CD4-positive, CD25-positive, alpha-beta regulatory T cell (primary cell): ENCODE measurements around the gene DNAH17. TPM values are rescaled to one million over a fixed set of nuclear protein-coding genes. Genes with fewer than 3 reads are reported as not detected.

ENCODE experiments used
- ATAC-seq, 2 donors: fragments of 150-1000 bp; cut with Tn5 transposase; one replicate each; pipeline ENCODE4 v1.10.0; 2021; ENCODE audit warnings: low read depth in 2 of 2, moderate number of reproducible peaks in 2 of 2, moderate library complexity in 1 of 2
- DNase-seq, 3 donors: peaks; one replicate each; pipeline versions ENCODE4 v3.0.0 to v3.0.0-alpha.2; 2012 to 2022; ENCODE audit warnings: mixed read lengths in 1 of 3
- H3K27ac ChIP-seq: one replicate; pipeline ENCODE4 v1.7.0; 2013; ENCODE audit warnings: mild to moderate bottlenecking, low read length; ENCODE audit not compliant: insufficient read depth, poor library complexity, severe bottlenecking
- H3K27me3 ChIP-seq: one replicate; pipeline ENCODE4 v1.7.0; 2013; ENCODE audit warnings: low read length; ENCODE audit not compliant: control insufficient read depth, insufficient read depth
- H3K36me3 ChIP-seq: one replicate; pipeline ENCODE4 v1.7.0; 2013; ENCODE audit warnings: mild to moderate bottlenecking, low read length, moderate library complexity; ENCODE audit not compliant: control insufficient read depth, insufficient read depth
- H3K4me1 ChIP-seq: 2 replicates; pipeline ENCODE4 v1.7.0; 2013; ENCODE audit warnings: mild to moderate bottlenecking, low read length; ENCODE audit not compliant: insufficient read depth, control insufficient read depth, poor library complexity, severe bottlenecking
- H3K4me3 ChIP-seq: one replicate; pipeline ENCODE4 v1.7.0; 2013; ENCODE audit warnings: low read depth, mild to moderate bottlenecking, low read length, moderate library complexity
- H3K9me3 ChIP-seq, 2 experiments: 1 replicate in 1 of 2; 2 replicates in 1 of 2; pipeline ENCODE4 v1.7.0; 2013; ENCODE audit warnings: low read length in 2 of 2, mild to moderate bottlenecking in 1 of 2, moderate library complexity in 1 of 2; ENCODE audit not compliant: control insufficient read depth in 2 of 2
- H3K27ac Mint-ChIP-seq, 3 donors: one replicate each; pipeline ENCODE4 v1.8.0; 2020 to 2022; ENCODE audit warnings: mild to moderate bottlenecking in 3 of 3, mixed read lengths in 3 of 3, moderate library complexity in 2 of 3
- H3K27me3 Mint-ChIP-seq: one replicate; pipeline ENCODE4 v1.8.0; 2022; ENCODE audit warnings: mild to moderate bottlenecking, mixed read lengths
- H3K36me3 Mint-ChIP-seq: one replicate; pipeline ENCODE4 v1.8.0; 2020; ENCODE audit warnings: mixed read lengths
- H3K4me1 Mint-ChIP-seq, 4 donors: one replicate each; pipeline ENCODE4 v1.8.0; 2020 to 2022; ENCODE audit warnings: mixed read lengths in 4 of 4, mild to moderate bottlenecking in 1 of 4
- H3K4me3 Mint-ChIP-seq, 4 donors: one replicate each; pipeline ENCODE4 v1.8.0; 2020 to 2022; ENCODE audit warnings: mild to moderate bottlenecking in 4 of 4, mixed read lengths in 4 of 4, moderate library complexity in 3 of 4
- H3K9me3 Mint-ChIP-seq, 7 donors: one replicate each; pipeline ENCODE4 v1.8.0; 2020 to 2022; ENCODE audit warnings: mixed read lengths in 7 of 7, mild to moderate bottlenecking in 3 of 7, moderate library complexity in 2 of 7
- polyA plus RNA-seq, 4 donors: library from polyadenylated mRNA; unstranded; fragments of 300-500 nt; fragmentation: Illumina TruSeq; gene quantifications; one replicate each; pipeline ENCODE4 v1.2.3, GENCODE V29; 2021
- total RNA-seq: library from RNA; stranded (reverse); gene quantifications from one replicate; pipeline ENCODE4 v1.2.3, GENCODE V29; 2022

DNAH17 gene
- total and polyA plus RNA-seq, 5 donors from 2014 or later = 0.24 to 3.4 (median 0.83) TPM; not detected in 1

DNA sequence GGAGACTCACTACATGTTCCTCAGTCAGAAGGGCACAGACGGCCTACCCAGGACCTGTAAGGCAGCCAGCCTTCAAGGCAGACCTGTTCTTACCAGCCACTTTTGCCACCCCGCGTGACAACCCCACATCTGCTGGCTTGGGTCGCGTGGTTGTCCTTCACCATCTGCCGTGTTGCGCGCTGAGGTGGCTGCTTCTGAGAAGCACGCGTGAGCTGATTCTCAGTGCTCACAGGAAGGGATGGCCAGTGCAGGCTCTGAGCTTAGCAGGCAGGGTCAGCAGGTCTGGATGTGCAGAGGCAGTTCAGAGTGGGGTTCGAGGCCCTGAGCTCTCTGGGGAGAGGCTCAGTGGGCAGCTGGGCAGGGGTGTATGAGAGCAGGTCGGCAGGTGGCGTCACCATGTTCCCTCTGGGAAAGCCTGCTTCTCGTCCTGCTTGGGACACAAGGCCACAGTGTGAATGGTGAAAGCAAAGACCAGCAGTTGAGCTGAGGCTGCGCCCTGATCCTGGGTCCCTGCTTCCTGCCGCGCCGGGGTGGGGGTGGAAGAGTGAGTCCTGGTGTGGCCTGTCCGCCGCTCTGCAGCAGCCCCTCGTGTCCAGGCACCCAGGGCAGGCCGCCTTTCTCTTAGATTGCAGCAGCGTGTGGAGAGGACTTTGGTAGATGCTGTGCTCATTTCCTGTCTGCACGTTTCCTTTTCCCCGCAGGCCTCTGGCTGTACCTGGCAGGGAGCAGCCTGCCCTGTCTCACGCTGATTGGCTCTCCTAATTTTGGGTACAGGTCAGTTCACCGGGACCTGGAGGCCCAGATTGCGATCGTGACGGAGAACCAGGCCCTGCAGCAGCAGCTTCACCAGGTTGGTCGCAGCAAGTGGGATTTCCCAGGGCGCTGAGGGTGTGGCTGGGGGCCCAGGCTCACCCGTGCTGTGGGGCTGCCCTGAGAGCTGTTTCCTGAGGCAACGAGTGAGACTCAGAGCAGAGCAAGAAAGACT, 162.7 kb downstream of the DNAH17 start:
- no peaks in the 10 kb centered on the region for H3K9me3 Mint-ChIP-seq
- Histone ChIP-seq H3K27me3 (no peaks in the 10 kb centered on the region), H3K4me1 (peaks cover 34% of the 10 kb centered on the region), H3K36me3 (peaks cover 21% of the 10 kb centered on the region), H3K4me3 (peak overlapping the region; percentile 19), H3K9me3 (no peaks in the 10 kb centered on the region), H3K27ac (peak overlapping the region; percentile 77)
- peak; percentile 57 to 59 for ATAC-seq
- DNase-seq = peak; percentile 36 to 80 (median 41)
- H3K4me1 Mint-ChIP-seq = peaks cover 0 to 66% (median 37%) of the 10 kb centered on the region in 4 donors
- peak overlapping the region; percentile 90 to 97 (median 94) for H3K27ac Mint-ChIP-seq
- H3K4me3 Mint-ChIP-seq = peak overlapping the region; percentile 44 to 79 (median 69)
- H3K36me3 Mint-ChIP-seq = peaks cover 12% of the 10 kb centered on the region
- no peaks in the 10 kb centered on the region for H3K27me3 Mint-ChIP-seq

DNA sequence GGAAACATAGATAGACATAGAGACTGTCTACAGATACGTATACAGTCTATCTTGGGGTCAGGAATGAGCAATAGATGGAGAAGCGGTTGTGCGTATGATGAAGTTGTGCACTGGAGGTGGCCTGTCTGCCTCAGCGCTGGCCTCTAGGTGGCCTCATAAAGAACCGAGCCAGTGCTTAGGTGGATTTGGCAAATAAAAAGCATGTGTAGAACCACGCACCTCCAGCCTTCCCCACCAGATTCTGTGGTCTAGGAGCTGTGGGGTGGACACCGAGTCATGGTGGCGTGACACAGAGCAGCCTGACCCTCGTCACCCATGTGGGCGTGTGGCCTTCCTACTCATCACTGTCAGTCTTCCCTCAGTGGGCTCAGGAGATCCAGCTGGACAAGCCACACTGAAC, 164.8 kb downstream of the DNAH17 start:
- Mint-ChIP-seq H3K9me3 (no peaks in the 10 kb centered on the region), H3K4me1 (peaks cover 0 to 78% (median 51%) of the 10 kb centered on the region in 4 donors), H3K4me3 (peak overlapping the region; percentile 20 to 75 (median 44)), H3K27ac (peak overlapping the region; percentile 90 to 97 (median 94)), H3K36me3 (peaks cover 12% of the 10 kb centered on the region), H3K27me3 (no peaks in the 10 kb centered on the region)
- DNase-seq = peak in 2 of 3 donors; percentile 15 to 61
- ATAC-seq = no peak
- Histone ChIP-seq H3K4me1 (peaks cover 34% of the 10 kb centered on the region), H3K9me3 (no peaks in the 10 kb centered on the region), H3K27me3 (no peaks in the 10 kb centered on the region), H3K36me3 (peaks cover 21% of the 10 kb centered on the region), H3K4me3 (no peak overlapping the region), H3K27ac (peak overlapping the region; percentile 77)

GRCh38 chr17:78411241-78411857, 165.8 kb downstream of the DNAH17 start:
- ATAC-seq (no peak), DNase-seq (no peak)
- Histone ChIP-seq H3K9me3 (no peaks in the 10 kb centered on the region), H3K27me3 (no peaks in the 10 kb centered on the region), H3K27ac (no peak overlapping the region), H3K4me1 (peaks cover 34% of the 10 kb centered on the region), H3K36me3 (peaks cover 24% of the 10 kb centered on the region), H3K4me3 (no peak overlapping the region)
- Mint-ChIP-seq H3K27me3 (no peaks in the 10 kb centered on the region), H3K27ac (peak overlapping the region in 2 of 3 donors; percentile 59 to 96), H3K36me3 (peaks cover 5% of the 10 kb centered on the region), H3K4me3 (peak overlapping the region in 1 of 4 donors; percentile 19), H3K9me3 (no peaks in the 10 kb centered on the region), H3K4me1 (peaks cover 0 to 81% (median 51%) of the 10 kb centered on the region in 4 donors)

DNA sequence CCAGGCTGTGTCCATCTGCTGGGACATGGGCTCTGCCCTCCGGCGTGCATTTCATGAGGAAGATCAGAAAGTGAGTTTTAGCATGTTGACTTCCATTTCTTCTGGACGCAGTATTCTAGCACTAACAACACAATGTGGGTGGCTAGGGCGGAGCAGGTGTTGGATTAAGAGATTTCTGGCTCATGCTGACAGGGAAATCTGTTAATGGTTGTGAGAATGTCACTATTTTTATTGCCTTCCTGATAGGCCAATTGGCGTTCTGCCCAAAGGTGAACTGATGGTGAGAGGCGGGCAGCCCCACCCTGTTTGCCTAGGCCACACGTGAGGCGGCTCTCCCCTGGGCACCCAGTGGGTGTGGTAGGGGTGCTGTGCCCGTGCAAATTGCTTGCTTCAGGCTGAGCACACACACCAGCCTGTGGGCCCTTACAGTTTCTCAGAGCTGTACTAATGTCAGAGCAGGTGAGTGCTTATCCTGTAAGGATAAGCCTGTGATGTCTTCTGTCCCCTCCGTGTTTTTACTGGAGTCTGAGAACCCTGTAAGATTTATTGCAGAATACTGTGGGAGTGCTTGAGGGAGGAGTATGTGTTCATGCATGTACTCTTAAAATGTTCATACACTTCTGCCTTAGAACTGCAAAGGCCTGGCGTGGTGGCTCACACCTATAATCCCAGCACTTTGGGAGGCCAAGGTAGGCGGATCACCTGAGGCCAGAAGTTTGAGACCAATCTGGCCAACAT, 167.8 kb downstream of the DNAH17 start:
- no peak for DNase-seq
- Mint-ChIP-seq H3K36me3 (peaks cover 13% of the 10 kb centered on the region), H3K4me3 (peak overlapping the region in 1 of 4 donors; percentile 55), H3K27ac (peak overlapping the region; percentile 56 to 84 (median 58)), H3K4me1 (peaks cover 0 to 77% (median 44%) of the 10 kb centered on the region in 4 donors), H3K9me3 (no peaks in the 10 kb centered on the region), H3K27me3 (no peaks in the 10 kb centered on the region)
- Histone ChIP-seq H3K27ac (no peak overlapping the region), H3K4me3 (no peak overlapping the region), H3K4me1 (peaks cover 23% of the 10 kb centered on the region), H3K36me3 (peaks cover 30% of the 10 kb centered on the region), H3K27me3 (no peaks in the 10 kb centered on the region), H3K9me3 (no peaks in the 10 kb centered on the region)
- no peak for ATAC-seq

DNA sequence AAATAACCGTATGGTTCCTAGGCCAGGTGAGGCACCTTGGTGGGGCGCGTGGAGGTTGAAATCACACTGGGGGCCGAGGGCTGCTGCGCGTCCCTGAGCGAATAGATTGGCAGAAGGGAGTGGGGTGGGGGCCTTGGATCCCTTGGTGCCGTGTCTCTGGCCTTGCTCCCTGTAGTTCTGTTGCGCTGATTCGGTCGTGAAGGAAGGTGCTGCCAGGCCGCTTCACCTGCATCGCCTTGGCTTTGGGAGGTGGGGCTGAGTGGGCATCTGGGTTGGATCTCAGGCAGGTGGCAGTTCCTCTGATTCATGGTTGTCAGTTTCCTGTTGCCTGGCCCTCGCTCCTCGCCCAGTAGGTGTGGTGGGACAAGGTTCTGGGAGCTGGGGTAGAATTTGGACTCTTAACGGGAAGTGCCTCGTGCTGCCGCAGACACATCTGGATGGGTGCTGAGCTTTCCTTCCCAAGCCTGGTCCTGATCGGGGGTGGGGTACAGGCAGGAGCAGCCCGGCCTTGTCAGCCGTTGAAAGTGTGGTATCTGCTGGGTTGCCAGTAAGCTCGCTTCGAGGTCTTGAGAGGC, 168.6 kb downstream of the DNAH17 start:
- Histone ChIP-seq H3K4me1 (peaks cover 15% of the 10 kb centered on the region), H3K27ac (no peak overlapping the region), H3K36me3 (peaks cover 38% of the 10 kb centered on the region), H3K9me3 (no peaks in the 10 kb centered on the region), H3K4me3 (no peak overlapping the region), H3K27me3 (no peaks in the 10 kb centered on the region)
- Mint-ChIP-seq H3K4me3 (peak overlapping the region in 1 of 4 donors; percentile 27), H3K9me3 (no peaks in the 10 kb centered on the region), H3K4me1 (peaks cover 0 to 69% (median 40%) of the 10 kb centered on the region in 4 donors), H3K27me3 (no peaks in the 10 kb centered on the region), H3K36me3 (peaks cover 16% of the 10 kb centered on the region), H3K27ac (peak overlapping the region in 2 of 3 donors; percentile 88)
- ATAC-seq = no peak
- no peak for DNase-seq

- ATAC-seq = no peak
Measured at GRCh38 chr17:78407387-78408000, 169.7 kb downstream of the DNAH17 start.

GRCh38 chr17:78406920-78407319, 170.3 kb downstream of the DNAH17 start:
- H3K36me3 ChIP-seq = peaks cover 53% of the 10 kb centered on the region
- H3K36me3 Mint-ChIP-seq = peaks cover 28% of the 10 kb centered on the region
- no peak for ATAC-seq

More at GRCh38 chr17:78407387-78408000, 169.7 kb downstream of the DNAH17 start:
- peaks cover 4% of the 10 kb centered on the region for H3K4me1 ChIP-seq
- H3K9me3 ChIP-seq = no peaks in the 10 kb centered on the region
- Mint-ChIP-seq H3K27ac (peak overlapping the region in 2 of 3 donors; percentile 88), H3K4me1 (peaks cover 0 to 58% (median 29%) of the 10 kb centered on the region in 4 donors), H3K4me3 (no peak overlapping the region), H3K9me3 (no peaks in the 10 kb centered on the region), H3K27me3 (no peaks in the 10 kb centered on the region), H3K36me3 (peaks cover 27% of the 10 kb centered on the region)
- no peak overlapping the region for H3K27ac ChIP-seq
- DNase-seq = no peak
- no peak overlapping the region for H3K4me3 ChIP-seq
- no peaks in the 10 kb centered on the region for H3K27me3 ChIP-seq
- H3K36me3 ChIP-seq = peaks cover 49% of the 10 kb centered on the region

More at GRCh38 chr17:78406920-78407319, 170.3 kb downstream of the DNAH17 start:
- Histone ChIP-seq H3K9me3 (no peaks in the 10 kb centered on the region), H3K4me3 (no peak overlapping the region), H3K27ac (no peak overlapping the region), H3K4me1 (no peaks in the 10 kb centered on the region), H3K27me3 (no peaks in the 10 kb centered on the region)
- Mint-ChIP-seq H3K4me3 (no peak overlapping the region), H3K4me1 (peaks cover 0 to 52% (median 24%) of the 10 kb centered on the region in 4 donors), H3K27me3 (no peaks in the 10 kb centered on the region), H3K27ac (no peak overlapping the region), H3K9me3 (no peaks in the 10 kb centered on the region)
- DNase-seq = no peak
